DMS153 treated with DMSO at 0.1 percent for 48 hours (cell line): Measurements from ENCODE around the gene SLC4A9.
"Not testable (repeated sequence)": the region's sequence is repeated elsewhere in the genome, so short reads cannot be mapped to it uniquely, and the experiment has no call there.

Experiments used
- DNase-seq: peaks from one replicate; lab custom pipeline; 2025; ENCODE audit not compliant: unreplicated experiment; lab: John Stamatoyannopoulos, UW

SLC4A9 gene

DNA sequence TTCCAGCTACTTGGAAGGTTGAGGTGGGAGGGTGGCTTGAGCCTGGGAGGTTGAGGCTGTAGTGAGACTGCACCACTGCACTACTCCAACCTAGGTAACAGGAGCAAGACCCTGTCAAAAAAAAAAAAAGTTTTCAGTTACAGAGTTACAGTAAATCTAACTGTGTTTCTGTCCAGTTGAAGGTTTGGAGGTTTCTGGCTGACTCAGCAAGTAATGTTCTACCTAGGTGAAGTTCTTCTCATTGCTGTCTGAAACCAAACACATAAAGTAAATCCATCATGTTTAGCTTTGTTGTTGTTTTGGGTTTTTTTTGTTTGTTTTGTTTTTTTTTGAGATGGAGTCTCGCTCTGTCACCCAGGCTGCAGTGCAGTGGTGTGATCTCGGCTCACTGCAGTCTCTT lies 33.7 kb downstream of the SLC4A9 start:
- DNase-seq: no peak

DNA sequence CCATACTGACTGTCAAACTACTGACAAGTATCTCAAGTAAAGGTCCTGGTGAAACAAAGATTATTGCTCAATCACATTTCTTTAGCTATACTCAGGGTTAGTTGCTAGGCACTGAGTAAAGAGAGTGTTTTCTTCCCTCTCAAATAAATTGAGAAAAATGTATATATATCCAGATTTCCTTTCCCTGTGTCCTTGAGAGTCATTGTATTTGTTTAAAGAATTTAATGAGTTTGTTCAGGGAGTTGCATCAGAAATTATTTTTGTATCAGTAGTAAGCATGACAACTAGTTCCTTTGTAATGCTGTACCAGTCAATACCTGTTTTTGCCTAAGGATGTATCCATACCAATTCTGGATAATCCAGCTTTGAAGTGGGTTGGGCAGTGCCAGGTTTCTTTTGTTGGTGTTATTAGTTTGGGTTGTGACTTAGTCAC lies 38.4 kb downstream of the SLC4A9 start:
- DNase-seq: no peak

DNA sequence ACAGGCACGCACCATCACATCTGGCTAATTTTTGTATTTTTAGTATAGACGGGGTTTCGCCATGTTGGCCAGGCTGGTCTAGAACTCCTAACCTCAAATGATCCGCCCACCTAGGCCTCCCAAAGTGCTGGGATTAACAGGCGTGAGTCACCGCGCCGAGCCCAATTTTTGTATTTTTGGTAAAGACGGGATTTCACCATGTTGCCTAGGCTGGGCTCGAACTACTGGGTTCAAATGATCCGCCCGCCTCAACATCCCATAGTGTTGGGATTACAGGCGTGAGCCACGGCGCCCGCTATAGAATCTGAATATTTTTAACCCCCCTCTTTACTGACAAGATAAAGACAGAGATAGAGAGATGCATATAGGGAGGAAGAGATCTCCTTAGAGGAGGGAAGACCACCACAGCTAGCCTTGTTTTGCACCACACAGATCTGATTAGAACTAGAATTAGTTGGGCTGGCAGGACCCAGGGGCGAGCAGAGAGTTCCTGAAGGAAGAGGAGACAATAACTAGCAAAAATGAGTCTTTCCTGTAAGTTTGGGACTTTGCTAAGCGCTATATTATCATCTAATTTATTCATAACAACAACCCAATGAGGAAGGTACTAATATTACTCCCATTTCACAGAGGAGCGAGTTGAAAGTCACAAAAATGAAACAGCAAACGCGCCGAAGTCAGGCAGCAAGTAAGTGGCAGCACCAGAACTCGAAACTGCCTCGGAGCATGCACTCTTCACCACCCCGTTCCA lies 40.2 kb downstream of the SLC4A9 start:
- DNase-seq: no peak

DNA sequence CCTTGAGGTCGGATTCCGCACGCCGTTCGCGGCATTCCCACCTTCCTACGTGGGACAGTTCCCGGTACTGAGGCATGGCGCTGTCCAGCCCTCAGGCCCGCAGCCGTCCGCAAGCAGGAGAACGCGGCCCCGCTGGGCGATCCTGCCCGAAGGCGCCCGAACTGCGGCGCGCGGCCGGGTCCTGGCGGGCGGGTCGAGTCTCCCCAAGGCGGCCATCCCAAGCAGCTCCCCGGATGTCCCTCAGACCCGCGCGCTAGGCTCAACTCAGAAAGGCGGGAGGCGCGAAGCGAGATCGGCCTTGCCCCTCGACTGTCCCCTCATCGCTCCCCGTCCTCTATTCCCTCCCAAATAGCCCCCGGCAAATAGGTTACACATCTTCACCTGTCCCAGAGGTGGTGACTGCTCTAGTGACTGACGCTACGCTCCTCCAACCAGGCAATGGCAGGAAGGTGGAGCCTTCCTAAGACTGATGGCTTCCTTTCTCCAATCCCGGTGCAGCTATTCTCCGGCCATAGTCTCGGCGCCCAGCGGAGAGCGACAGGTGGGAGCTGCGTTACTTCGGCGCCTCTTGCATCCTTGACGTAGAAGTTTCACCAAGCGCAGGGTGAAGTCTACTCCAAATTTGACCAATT lies 40.9 kb downstream of the SLC4A9 start:
- peak; percentile 71 for DNase-seq

DNA sequence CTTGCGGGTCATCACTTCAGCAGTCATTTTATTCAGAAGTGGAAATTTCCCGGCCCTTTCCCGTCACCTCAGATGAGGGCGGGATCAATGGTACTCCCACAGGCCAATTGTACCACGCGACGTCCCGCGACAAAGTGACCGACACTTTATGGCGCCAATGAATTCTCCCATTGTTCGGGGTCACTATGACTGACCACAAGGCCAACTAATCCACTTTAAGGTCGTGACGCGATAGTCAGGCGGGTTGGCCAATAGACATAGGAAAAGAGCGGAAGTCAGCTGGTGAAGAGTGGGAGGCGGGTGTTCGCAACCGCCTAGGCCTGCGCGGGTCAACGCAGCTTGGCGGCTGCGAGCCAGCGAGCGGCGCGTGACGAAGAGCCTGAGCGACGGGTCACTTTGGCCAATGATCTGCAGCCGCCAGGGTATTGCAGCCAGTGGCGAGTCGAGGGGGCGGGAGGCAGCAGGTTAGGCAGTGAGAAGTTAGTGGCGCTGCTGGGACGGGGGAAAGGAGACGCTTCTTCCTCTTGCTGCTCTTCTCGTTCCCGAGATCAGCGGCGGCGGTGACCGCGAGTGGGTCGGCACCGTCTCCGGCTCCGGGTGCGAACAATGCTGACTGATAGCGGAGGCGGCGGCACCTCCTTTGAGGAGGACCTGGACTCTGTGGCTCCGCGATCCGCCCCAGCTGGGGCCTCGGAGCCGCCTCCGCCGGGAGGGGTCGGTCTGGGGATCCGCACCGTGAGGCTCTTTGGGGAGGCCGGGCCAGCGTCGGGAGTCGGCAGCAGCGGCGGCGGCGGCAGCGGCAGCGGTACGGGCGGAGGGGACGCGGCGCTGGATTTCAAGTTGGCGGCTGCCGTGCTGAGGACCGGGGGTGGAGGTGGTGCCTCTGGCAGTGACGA lies 41.6 kb downstream of the SLC4A9 start, which contains the start of gene ANKHD1:
Gene ANKHD1, plus strand, starts transcription at position 472 of the 896 bp plus-strand sequence. Its CDS starts 135 bp downstream, at position 607.
- peak; percentile 79 for DNase-seq

DNA sequence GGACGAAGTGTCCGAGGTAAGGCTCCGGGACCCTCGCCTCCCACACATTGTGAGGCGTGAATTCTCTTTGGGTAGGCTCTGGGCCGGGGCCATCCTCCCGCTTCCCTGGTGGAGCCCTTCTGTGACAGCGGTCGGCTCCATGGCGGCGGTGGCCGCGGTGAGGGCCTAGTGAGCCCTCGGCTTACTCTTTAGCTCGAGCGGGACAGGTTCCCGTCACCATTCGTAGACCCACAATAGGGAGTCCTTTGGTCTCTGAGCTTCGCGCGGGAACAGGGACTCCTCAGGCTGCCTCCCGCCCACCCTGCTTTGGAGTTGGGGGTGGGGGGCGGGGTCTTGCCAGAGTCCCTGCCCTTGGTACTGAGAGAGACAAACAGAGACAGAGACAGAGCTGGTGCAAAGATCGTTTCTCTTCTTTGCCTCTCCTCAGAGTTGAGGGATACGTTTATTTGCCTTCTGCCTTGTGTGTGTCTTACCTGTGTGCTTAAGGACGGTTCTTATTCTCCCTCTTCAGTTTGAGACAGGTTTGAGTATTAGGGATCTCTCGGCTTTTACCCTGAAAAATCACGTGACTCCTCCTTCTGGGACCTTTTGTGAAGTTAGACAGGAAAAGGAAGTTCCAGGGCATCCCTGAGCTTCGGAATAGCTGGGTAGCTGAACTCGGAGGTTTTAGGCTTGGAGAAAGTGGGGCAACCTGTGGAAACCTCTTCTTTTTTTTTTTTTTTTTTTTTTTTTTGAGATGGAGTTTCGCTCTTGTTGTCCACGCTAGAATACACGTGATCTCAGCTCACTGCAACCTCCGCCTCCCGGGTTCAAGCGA lies 42.5 kb downstream of the SLC4A9 start:
- no peak for DNase-seq

DNA sequence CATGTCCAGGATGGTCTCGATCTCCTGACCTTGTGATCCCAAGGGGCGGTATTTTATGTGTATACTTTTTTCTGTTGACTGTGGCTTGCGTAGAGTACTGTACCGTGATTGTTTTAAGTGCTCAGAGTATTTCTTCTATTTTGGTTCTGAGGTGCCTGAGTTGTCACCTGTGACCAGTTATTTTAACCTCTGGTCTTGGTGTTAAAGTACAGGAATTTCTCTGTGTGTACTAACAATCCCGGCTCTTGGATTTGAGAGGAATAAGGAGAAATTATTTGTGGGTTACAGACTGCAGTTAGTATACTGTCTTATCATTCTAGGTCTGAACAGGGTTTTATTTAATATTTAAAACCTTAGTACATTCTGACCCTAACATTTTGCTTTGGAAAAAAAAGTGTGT lies 43.6 kb downstream of the SLC4A9 start:
- no peak for DNase-seq

DNA sequence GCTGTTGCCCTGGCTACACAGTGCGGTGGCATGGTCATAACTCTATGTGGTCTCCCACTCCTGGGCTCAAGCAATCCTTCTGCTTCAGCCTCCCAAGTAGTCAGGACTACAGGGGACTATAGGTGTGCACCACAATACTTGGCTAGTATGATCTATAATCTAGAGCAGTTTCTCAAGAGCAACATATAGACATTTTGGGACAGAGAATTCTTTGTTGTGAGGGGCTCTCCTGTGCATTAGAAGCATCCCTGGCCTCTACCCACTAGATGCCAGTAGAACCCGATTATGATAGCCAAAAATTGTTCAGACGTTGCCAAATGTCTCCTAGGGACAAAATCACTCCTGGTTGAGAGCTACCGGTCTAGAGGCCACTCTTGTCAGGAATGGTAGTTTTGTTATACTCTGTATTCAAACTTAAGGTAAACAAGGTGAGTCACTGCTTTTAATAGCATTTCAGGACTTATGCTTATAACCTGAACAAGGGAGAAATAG lies 48.8 kb downstream of the SLC4A9 start:
- DNase-seq: no peak

DNA sequence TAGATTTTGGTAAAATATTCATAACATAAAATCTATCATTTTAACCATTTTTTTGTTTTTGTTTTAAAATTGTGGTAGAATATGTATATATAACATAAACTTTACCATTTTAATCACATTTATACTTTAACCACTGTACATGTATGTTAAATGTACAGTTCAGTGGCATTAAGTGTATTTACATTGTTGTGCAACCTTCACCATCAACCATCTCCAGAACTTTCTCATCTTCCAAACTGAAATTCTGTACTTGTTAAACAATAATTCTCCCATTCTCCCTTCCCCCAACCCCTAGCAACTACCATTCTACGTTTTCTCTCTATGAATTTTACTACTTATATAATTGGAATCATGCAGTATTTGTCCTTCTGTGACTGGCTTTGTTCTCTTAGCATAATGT lies 53.2 kb downstream of the SLC4A9 start:
- no peak for DNase-seq

DNA sequence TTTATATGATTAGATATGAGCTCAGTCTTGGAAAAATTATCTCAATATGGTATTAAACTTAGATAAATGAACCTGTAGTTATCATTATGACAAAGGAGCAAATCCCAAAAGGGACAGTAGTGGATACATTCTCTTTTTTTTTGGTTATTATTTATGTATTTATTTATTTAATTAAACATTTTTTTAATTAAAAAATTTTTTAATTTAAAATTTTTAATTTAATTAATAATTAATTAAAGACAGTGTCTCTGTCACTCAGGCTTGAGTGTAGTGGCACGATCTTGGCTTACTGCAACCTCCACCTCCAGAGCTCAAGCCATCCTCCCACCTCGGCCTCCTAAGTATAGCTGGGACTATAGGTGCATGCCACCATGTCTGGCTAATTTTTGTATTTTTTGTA lies 57.2 kb downstream of the SLC4A9 start:
- no peak for DNase-seq

DNA sequence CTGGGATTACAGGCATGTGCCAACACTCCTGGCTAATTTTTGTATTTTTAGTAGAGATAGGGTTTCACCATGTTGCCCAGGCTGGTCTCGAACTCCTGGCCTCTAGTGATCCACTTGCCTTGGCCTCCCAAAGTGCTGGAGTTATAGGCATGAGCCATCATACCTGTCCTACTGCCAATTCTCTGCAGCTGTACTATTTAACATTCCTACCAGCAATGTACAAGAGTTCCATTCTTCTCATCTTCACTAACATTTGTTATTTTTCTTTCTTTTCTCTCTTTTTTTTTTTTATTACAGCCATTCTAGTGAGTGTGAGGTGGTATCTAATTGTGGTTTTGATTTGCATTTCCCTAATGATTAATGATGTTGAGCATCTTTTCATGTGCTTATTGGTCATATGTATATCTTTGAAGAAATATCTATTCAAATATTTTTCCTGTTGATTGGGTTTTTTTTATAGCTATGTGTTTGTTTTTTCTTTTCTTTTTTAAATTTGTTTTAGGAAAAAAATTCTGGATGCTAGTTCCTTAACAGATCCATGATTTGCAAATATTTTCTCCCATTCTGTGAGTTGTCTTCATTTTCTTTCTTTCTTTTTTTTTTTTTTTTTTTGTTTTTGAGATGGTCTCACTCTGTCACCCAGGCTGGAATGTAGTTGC lies 59.0 kb downstream of the SLC4A9 start:
- no peak for DNase-seq

DNA sequence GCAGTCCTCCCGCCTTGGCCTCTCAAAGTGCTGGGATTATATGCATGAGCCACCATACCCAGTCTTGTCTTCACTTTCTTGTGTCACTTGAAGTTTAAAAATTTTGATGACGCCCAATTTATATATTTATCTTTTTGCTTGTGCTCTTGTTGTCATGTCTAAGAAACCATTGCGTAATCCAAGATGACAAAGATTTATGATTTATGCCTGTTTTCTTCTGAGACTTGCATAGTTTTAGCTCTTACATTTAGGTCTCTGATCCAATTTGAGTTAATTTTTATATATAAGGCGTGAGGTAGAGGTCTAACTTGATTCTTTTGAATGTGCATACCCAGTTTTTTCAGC lies 60.2 kb downstream of the SLC4A9 start:
- DNase-seq: no peak

DNA sequence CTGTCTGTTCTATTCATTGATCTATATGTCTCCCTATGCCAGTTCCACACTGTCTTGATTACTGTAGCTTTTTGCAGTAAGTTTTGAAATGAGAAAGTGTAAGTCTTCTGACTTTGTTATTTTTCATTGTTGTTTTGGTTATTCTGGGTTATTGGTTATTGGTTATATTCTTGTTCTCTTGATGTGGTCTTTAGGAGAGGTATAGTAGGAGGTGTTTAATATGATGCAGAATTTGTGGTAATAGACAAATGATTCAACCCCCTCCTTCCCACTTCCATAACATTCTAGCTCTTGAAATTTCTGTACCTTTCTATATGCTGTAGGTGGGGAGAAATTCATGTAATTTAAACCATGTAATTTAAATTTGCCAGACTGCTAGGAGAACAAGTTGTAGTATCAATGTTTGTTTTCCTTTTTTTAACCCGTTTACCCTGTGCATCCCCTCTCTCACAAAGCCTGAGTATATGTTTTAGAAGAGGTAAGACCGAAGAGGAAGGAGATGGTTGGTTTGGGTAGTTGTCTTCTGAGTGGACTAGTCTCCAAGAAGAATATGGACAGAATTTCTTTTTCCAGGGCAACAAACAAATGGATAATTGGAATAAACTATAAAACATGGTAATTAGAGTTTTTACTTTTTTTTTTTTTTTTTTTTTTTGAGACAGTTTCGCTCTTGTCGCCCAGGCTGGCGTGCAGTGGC lies 60.8 kb downstream of the SLC4A9 start:
- DNase-seq: no peak

DNA sequence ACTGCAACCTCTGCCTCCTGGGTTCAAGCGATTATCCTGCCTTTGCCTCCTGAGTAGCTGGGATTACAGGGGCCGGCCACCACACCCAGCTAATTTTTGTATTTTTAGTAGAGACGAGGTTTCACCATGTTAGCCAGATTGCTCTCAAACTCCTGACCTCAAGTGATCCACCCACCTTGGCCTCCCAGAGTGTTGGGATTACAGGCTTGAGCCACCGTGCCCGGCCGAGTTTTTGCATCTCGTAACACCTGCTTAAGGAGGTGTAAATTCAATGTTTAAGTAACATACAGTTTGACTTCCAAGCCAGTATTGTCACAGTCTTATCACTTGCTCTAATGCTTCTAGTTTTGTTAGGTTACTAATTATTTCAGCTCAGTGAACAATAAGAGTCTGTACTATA lies 61.4 kb downstream of the SLC4A9 start:
- not testable (repeated sequence) for DNase-seq

DNA sequence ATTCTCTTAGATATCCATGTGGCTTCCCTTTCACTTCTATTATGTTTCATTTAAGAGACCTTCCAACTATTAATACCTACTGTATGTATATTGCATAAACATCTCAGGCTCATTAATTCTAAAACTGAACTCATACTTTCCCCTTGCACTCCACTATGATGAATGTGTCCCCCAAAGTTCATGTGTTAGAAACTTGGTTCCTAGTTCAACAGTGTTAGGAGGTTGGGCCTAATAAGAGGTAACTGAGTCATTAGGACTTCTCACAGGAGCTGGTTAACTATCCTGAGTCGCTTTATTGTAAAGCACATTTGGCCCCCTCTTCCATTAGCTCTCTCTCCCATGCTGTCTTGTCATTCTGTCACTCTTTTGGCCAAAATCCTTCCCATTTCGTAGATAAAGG lies 63.6 kb downstream of the SLC4A9 start:
- DNase-seq: no peak

DNA sequence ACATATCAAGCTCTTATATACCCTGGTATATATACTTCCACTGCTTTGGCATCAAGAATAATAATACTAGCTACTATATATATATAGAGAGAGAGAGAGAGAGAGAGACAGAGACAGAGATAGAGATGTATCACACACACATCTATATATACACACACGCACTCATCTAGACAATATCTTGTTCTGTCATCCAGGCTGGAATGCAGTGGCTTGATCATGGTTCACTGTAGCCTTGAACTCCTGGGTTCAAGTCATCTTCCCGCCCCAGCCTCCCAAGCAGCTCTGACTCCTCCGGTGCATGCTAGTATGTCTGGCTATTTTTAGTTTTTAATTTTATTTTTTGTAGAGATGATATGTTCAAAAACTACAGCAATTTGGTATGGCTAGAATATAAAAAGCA lies 64.1 kb downstream of the SLC4A9 start:
- DNase-seq: no peak
